Body of pancreas (tissue), 4 donors: Measurements from ENCODE around the gene CDCA4. TPM values are rescaled to one million over a fixed set of nuclear protein-coding genes. Genes with fewer than 3 reads are reported as not detected.
A peak's percentile ranks its signal among the peaks of the same experiment; 100 is the strongest.

Experiments
- ATAC-seq: fragments of 150-250 bp; one replicate; pipeline ENCODE4 v1.9.1; 2016
- DNase-seq, 4 donors: peaks; one replicate each; pipeline ENCODE4 v3.0.0-alpha.2; 2019
- H3K27ac ChIP-seq, 4 donors: fragments of 200-600 bp; sonication (generic); 1 replicate in 3 of 4; 2 replicates in 1 of 4; pipeline versions ENCODE4 v1.5.1 to v1.6.1; 2016 to 2019; ENCODE audit warnings: mild to moderate bottlenecking in 1 of 4, mixed read lengths in 1 of 4, moderate library complexity in 1 of 4
- H3K27me3 ChIP-seq, 2 donors: fragments of 200-600 bp; sonication (generic); one replicate each; pipeline ENCODE4 v1.6.0; 2016; ENCODE audit warnings: mild to moderate bottlenecking in 1 of 2
- H3K36me3 ChIP-seq, 2 donors: fragments of 200-600 bp; sonication (generic); replicated peaks in 1 of 2; 2 replicates each; pipeline ENCODE4 v1.5.1; 2016; ENCODE audit warnings: low read depth in 2 of 2; ENCODE audit not compliant: insufficient read depth in 1 of 2
- H3K4me1 ChIP-seq: fragments of 200-600 bp; sonication (generic); one replicate; pipeline ENCODE4 v1.6.0; 2016
- H3K4me3 ChIP-seq, 2 donors: fragments of 200-600 bp; sonication (generic); 1 replicate in 1 of 2; 2 replicates in 1 of 2; pipeline ENCODE4 v1.5.1; 2016 to 2019
- H3K9me3 ChIP-seq, 3 donors: fragments of 200-600 bp; sonication (generic); 1 replicate in 2 of 3; 2 replicates in 1 of 3; pipeline ENCODE4 v1.5.1; 2016
- CTCF ChIP-seq, 7 experiments: fragments of 450-650 bp in 4 of 7; fragments of 200-600 bp in 3 of 7; sonication (generic) in 3 of 7; IDR thresholded peaks; one replicate each; pipeline ENCODE4 v1.5.1; 2016 to 2019; ENCODE audit warnings: antibody characterized with exemption in 7 of 7
- POLR2A ChIP-seq, 3 donors: fragments of 450-650 bp; IDR thresholded peaks; one replicate each; pipeline ENCODE4 v1.6.1; 2016; ENCODE audit warnings: antibody characterized with exemption in 3 of 3, mild to moderate bottlenecking in 2 of 3
- WGBS, 2 donors: methylation state at CpG; one replicate each; pipeline ENCODE4 v1.1.5; 2017; 5-methylcytosine and 5-hydroxymethylcytosine counted together
- intact Hi-C: fragments of 100-400 bp; cut with DNase I; formaldehyde crosslinking; loops from one replicate; pipeline ENCODE4 v1.15.1; 2023
- total RNA-seq, 2 donors: library from RNA; depleted of rRNA; stranded (reverse); fragments of >200 nt; gene quantifications; one replicate each; pipeline ENCODE4 v1.1.0, GENCODE V29; 2016

The CDCA4 gene
- total RNA-seq, 2 donors from 2014 or later, result 2.6 to 4.7 TPM

- intact Hi-C loops, result no loop called here
- H3K9me3 ChIP-seq, result no peaks in the 10 kb centered on the region
- H3K4me1 ChIP-seq, result no peaks in the 10 kb centered on the region
- H3K27me3 ChIP-seq, result no peaks in the 10 kb centered on the region
- 94 to 95% methylated on average over 4 to 12 of the region's 12 CpGs for WGBS, 2 donors
- no peaks in the 10 kb centered on the region for H3K36me3 ChIP-seq
- H3K4me3 ChIP-seq, result no peak overlapping the region
- DNase-seq, result no peak
- no peak for ATAC-seq
- no peak overlapping the region for H3K27ac ChIP-seq
- TF ChIP-seq POLR2A (IDR thresholded peaks at IDR 0.05) (no peak), CTCF (IDR thresholded peaks at IDR 0.05) (no peak)
Observed at GRCh38 chr14:105067969-105068301, 47.1 kb upstream of the CDCA4 start.

GRCh38 chr14:105067140-105067968 is 46.5 kb upstream of the CDCA4 start:
- TF ChIP-seq POLR2A (IDR thresholded peaks at IDR 0.05) (no peak), CTCF (IDR thresholded peaks at IDR 0.05) (no peak)
- DNase-seq (no peak), ATAC-seq (no peak)
- 71 to 89% methylated on average over 7 to 18 of the region's 18 CpGs for WGBS, 2 donors
- no peaks in the 10 kb centered on the region for H3K36me3 ChIP-seq
- no peaks in the 10 kb centered on the region for H3K27me3 ChIP-seq
- intact Hi-C loops, result no loop called here
- H3K9me3 ChIP-seq, result no peaks in the 10 kb centered on the region
- H3K4me1 ChIP-seq, result no peaks in the 10 kb centered on the region
- no peak overlapping the region for H3K27ac ChIP-seq
- H3K4me3 ChIP-seq, result no peak overlapping the region

DNA sequence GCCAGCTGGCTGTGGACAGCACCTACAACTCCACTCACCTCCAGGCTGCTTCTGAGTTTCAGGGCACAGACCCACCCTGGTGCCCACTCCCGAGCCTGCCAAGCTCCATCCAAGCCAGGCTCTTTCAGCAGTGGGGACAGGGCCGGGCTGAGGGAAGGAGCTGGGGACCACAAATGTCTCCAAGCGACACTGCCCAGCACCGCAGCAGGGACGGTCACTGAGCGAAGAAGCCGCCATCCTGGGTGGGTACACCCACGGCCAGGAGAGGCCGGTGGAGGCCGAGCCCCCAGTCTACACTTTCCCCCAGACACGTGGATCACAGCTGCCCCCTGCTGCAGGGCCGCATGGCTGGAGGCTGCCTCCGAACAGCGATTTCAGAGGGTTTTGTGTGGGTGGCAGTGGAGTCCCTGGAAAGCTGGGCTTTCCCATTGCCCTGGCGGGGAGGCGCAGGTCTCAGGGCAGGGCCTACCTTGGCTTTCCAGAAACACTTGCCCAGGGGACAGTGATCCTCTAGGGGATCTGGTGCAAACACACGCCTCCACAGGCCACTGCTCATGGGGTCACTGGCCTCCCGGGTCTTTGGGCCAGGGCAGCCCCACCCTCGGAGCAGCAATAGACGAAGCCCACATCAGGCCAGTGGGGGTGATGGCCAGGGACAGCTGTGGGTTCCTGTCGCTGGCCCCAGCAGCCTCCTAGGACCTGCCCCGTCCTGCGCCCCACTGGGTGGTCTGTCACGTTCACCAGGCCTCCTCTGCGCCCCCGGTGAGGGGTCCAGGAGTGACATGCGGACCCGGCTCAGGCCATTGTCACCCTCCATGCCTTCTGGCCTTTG is 45.6 kb upstream of the CDCA4 start:
- H3K9me3 ChIP-seq, result no peaks in the 10 kb centered on the region
- H3K27me3 ChIP-seq, result no peaks in the 10 kb centered on the region
- WGBS, 2 donors, result 84 to 86% methylated on average over 7 to 22 of the region's 28 CpGs
- no peak overlapping the region for H3K27ac ChIP-seq
- intact Hi-C loops, result no loop called here
- TF ChIP-seq POLR2A (IDR thresholded peaks at IDR 0.05) (no peak), CTCF (IDR thresholded peaks at IDR 0.05) (no peak)
- H3K4me1 ChIP-seq, result no peaks in the 10 kb centered on the region
- DNase-seq, result no peak
- H3K4me3 ChIP-seq, result no peak overlapping the region
- H3K36me3 ChIP-seq, result no peaks in the 10 kb centered on the region
- no peak for ATAC-seq

GRCh38 chr14:105065280-105066228 is 44.7 kb upstream of the CDCA4 start, which contains the start of gene GPR132:
GPR132 (minus strand) TSS chr14:105065430; CDS start chr14:105055420, 10,010 bp downstream.
- DNase-seq (peak in 1 of 4 donors; percentile 75), ATAC-seq (no peak)
- Histone ChIP-seq H3K27ac (peak within 1 kb of the TSS in 1 of 4 donors; percentile 52), H3K27me3 (no peaks in the 10 kb centered on the region), H3K4me1 (no peaks in the 10 kb centered on the region), H3K4me3 (no peak within 1 kb of the TSS), H3K9me3 (no peaks in the 10 kb centered on the region), H3K36me3 (no peaks in the 10 kb centered on the region)
- intact Hi-C loops, result no loop called here
- 56 to 73% methylated on average over 12 to 22 of the region's 22 CpGs for WGBS, 2 donors
- TF ChIP-seq CTCF (IDR thresholded peaks at IDR 0.05), result no peak
- peak in 1 of 3 donors; percentile 64 for TF ChIP-seq POLR2A (IDR thresholded peaks at IDR 0.05)
